Nucleus accumbens (tissue), 56 donors: Measurements from ENCODE around the gene SPPL2C.

ENCODE experiments used
- DNase-seq, 56 donors: peaks; one replicate each; lab custom pipeline; 2025; lab: John Stamatoyannopoulos, UW

Gene SPPL2C, protein sequence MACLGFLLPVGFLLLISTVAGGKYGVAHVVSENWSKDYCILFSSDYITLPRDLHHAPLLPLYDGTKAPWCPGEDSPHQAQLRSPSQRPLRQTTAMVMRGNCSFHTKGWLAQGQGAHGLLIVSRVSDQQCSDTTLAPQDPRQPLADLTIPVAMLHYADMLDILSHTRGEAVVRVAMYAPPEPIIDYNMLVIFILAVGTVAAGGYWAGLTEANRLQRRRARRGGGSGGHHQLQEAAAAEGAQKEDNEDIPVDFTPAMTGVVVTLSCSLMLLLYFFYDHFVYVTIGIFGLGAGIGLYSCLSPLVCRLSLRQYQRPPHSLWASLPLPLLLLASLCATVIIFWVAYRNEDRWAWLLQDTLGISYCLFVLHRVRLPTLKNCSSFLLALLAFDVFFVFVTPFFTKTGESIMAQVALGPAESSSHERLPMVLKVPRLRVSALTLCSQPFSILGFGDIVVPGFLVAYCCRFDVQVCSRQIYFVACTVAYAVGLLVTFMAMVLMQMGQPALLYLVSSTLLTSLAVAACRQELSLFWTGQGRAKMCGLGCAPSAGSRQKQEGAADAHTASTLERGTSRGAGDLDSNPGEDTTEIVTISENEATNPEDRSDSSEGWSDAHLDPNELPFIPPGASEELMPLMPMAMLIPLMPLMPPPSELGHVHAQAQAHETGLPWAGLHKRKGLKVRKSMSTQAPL

DNA sequence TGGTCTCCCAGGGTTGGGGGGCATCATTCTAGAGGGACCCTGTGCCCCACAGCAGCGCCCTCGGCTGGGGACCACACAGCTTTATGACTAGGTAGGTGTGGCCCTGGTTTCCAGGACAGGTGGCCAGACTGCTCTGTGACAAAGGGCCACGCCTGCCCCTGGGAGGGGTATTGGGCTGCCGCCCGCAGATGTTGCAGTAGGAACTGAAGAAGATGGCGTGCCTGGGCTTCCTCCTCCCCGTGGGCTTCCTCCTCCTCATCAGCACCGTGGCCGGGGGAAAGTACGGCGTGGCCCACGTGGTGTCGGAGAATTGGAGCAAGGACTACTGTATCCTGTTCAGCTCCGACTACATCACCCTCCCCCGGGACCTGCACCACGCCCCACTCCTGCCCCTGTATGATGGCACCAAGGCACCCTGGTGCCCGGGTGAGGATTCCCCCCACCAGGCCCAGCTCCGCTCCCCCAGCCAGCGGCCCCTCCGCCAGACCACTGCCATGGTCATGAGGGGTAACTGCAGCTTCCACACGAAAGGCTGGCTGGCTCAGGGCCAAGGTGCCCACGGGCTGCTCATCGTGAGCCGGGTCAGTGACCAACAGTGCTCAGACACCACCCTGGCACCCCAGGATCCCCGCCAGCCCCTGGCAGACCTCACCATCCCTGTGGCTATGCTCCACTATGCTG is at the start of gene SPPL2C:
SPPL2C (plus strand) TSS at position 187 of the 681 bp plus-strand sequence; CDS start at position 213, 26 bp downstream.
- no peak for DNase-seq

DNA sequence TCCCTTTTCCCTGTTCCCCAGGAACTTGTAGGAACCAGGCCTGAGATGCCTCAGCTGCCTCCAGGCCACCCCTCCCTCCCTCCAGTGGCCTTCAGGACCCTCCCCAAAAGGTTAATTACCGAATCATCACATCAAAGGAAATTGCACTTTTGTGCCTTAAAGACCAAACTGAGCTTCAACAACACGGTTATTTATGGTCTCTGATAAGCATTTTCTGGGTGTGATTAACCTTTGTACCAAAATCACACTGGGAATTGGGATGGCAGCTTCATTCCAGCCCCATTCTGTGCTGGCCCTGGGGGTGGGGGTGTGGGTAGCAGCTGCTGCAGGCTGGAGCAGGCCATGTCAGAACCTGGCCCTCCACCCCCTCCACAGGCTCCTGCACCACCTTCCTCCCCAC is 43.9 kb upstream of the SPPL2C start:
- no peak for DNase-seq

DNA sequence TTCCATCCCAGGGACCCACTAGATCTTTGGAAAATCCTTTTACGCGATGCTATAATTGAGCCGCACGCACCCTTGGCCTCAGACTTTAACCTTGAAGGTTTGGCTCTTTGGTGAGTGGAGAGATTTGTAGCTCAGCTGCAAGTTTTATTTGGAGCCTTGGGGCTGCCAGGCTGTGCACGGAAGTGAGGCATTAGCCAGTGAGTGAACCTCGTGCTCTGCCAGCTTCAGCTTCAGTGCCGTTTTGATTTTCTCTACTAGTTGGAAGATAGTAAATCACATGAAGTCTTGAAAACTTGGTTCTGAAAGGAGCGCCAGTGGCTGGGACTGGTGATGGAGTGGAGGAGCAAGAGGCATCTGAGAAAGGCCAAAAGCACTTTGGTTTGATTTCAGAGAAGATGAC is 43.3 kb upstream of the SPPL2C start:
- no peak for DNase-seq

DNA sequence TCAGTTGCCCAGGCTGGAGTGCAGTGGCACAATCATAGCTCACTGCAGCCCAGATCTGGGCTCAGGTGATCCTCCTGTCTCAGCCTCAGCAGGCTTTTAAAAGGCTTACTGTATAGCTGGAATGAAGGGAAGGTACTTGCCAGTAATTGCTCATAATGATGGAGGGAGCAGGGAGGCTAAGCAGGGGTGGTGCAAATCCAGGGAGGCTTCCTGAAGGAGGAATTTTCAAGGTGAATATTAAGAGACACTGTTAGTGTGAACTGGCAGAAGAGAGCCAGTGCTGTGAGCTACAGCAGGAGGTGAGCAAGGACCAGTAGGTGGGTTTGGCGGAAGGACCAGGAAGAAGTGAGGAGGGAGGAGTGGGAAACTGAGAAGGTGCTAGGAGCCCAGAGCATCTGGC is 35.8 kb upstream of the SPPL2C start:
- DNase-seq = no peak

DNA sequence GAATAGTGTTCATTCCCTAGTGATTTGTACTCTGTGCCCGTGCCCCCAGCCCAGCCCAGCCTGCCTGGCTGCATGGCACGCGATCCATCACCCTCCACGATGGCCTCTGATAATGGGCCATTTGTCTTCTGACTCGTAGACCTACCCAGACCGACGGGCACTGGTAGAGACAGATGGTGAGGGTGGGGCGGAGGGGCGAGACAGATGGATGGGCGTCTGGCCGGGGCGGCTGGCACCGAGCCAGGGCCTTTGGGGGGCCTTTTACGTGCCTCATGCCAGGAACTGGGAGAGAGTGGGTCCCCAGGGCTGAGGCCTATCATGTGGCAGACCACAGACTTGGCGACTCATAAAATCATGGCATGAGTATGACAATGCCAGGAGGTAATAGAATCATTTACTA is 35.2 kb upstream of the SPPL2C start:
- no peak for DNase-seq

DNA sequence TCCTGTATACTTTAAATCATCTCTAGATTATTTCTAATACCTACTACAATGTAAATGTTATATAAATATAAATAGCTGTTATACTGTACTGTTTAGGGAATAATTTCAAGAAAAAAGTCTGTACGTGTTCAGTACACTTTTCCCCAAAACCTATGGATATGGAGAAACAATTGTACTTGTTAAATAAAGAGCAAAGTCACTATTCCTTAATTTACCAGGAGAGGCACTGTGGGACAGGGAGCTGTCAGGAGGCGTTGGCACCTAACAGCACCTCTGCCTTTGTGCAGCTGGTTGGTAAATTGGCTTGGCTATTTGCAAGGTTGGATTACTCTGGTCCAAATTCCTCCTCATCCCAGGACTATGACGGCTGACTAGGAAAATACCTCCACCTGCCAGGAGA is 32.6 kb upstream of the SPPL2C start:
- DNase-seq = no peak

DNA sequence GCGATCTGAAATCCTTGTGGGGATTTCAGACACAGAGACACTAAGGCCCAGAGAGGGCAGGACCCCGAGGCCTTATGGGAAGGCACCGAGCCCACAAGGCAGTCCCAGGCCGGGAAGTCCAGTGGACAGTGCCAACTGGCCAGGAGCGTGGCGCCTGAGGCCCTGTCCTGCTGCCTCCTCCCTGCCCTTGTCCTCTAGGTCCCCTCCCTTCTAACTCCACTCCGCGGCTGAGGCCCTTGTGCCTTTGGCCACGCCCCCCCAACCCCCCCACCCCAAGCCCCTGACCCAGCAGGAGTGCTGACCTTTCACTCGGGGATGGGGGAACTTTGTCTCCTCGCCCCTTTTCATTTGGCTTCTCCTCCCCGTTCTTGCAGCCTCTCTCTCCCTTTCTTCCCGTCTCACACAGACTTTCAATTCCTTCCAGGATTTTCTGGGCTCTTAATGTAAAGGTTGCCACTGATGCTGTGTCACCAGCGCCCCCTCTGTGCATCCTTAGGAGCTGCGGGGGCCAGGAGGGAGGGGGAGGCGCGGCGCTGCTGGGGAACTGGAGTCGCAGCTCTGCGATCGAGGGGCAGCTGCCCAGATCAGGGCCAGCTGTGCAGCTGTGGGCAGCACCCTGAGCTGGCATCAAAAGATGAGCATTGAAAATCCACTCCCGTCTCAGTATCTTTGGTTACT is 31.5 kb upstream of the SPPL2C start:
- DNase-seq = peak in 38 of 56 donors; percentile 8 to 72 (median 34)

DNA sequence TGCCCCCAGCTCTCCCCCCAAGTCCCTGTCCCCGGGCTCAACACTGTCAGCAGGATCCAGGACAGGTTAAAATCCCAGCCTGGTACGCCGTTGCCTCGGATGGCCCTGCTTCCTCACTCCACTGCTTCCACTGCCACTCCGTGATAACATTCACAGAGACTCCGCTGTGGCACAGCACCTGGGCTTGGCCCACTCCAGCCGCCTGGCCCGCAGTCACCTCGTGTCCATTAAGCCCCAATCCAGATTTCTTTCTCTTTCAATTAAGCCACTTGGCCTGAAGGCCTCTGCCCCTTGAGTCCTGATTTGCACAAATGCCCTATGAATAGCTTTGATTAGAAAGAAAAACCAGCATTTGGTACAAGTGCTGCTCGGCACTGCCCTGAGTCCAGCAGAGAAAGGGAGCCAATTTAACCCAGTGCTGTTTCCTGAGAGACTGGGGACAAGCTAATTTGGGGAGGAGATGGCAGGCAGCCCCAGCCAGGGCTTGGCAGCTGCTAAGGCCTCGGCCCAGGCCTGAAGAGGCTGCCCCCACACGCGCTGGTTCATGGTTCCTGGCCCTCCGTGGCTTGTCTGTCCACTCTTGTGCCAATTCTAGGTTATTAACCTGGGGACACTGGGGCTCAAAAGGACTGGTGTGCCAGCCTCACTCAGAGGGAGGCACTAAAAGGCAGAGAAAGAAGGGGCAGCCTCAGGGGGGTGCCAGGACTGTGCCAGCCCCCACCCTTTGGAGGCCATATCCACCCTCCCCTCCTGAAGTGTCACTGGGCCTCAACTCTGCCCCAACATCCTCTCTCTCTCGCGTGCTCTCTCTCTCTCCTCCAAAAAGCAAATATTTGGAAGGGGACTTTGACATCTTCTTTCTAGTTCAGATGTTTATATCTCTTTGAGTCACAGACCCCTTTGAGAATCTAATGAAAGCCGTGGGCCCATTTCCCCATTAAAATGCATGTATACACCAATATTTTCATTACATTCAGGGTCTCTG is 29.8 kb upstream of the SPPL2C start:
- DNase-seq = peak in 37 of 56 donors; percentile 14 to 71 (median 36)

DNA sequence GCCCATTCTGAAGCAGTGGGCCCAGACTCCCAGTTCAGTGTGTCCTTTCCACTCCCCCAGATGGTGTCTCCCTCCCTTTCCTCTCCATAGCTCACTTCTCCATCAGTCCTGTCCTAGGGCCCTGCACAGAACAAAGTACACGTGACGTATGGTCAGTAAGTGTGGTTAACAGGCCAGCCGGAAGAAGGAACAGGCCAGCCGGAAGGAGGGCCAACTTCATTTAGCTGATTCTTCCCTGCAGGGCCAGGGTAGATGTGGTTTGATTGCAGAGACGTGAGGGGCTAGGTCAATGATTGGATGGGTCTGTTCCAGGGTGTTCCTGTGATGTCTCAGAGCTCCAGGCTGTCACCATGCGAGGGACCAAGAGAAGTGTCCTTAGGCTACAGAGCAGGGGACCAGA is 28.9 kb upstream of the SPPL2C start:
- no peak for DNase-seq

DNA sequence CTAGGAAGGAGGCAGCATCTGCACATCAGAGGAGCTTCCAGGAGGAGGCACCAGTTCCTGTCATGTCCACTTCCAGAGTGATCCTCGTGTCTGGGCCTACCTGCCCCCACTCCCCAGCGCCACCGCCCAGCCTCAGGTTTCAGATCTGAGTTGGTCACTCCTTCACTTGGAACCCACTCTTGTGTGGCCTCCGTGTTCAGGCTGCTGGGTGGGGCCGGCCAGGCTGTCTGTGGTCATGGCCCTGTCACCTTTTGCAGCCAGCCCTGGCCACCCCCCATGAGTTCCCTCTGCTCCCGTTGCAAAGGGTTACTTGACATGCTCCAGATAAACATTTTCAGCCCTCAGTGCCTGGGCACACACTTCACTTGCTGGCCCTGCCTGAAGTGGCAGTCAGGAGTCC is 26.6 kb upstream of the SPPL2C start:
- no peak for DNase-seq

DNA sequence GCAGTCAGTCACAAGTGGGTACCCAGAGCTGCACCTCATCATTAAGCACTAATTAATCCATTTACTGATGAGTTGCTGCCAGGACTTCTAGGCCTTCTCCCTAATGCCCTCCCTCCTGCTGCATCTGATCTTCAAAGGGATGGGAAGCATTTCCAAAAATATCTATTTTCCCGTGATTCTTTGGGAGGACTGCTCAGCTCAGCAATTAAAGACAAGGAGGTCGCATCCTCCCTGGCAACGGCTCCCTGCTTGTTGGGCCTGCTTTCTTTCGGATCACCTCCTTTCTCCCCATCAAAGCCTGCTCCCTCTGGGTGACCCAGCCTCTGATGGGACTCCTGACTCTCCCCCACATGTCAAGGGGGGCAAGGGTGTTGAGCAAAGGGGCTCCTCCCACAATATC is 26.0 kb upstream of the SPPL2C start:
- DNase-seq = peak in 17 of 56 donors; percentile 8 to 58 (median 17)

DNA sequence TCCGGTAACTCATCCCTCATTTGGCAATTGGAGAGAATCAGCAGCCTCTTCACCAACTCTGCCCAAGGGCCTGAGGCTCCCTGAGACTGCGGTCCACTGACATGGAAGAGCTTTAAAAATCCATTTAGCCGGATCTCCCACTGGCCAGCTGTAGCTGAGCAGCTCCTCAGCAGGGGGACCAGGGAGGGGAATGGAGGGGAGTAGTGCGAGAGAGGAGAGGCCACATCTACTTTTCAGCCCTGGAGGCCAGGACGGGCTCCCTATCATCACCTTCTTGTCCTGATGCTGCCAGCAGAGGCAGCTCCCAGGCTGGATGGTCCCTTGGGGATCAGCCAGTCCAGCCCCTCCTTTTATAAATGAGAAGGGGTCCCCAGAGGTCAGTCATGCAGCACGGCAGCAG is 25.0 kb upstream of the SPPL2C start:
- no peak for DNase-seq

DNA sequence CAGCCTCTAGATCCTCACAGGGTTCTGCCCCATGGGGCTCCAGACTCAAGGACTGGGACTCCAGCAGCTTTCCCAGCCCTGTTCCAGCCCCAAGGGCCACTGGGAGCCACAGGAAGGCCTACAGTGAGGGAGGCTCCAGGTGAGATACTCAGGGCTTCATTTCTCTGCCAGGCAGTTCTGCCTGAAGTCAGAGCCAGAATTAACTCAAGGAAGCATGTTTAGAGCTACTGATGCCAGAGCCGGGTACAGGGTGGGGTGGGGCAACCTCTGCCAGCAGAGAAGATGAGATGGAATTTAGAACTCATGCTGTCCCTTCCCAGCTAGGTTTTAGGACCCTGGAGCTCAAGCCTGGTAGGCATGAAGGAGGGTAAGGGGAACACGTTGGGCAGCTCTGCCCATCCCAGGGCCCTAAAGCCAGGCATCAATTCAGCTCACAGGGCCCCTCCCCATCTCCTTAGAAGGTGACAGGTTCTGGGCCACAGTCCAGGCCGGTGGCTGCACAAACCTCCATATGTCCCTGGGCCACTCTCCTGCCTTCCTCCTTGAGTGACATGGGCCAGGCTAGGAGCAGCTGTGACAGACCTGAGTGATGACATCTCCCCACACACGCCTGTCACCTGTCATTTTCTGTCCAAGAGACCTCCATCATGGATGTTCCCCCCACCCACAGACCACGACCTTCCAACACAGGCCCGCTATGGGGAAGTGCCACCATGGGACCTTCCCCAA is 24.5 kb upstream of the SPPL2C start:
- no peak for DNase-seq

DNA sequence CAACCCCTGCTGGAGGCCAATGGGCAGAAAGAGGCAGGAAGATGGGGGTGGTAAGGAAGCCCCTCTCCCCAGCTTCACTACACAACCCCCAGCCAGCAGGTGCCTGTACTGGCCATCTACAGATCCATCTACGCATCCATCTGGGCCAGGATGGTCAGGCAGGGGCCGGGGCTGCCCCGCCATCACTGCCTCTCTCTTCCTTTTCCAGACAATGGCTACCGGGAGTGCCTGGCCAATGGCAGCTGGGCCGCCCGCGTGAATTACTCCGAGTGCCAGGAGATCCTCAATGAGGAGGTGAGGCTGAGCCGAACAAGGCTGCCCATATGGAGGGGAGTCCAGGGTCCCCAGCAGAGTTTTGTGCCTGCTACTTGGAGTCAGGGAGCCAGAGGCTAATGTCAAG is 23.5 kb upstream of the SPPL2C start:
- no peak for DNase-seq

DNA sequence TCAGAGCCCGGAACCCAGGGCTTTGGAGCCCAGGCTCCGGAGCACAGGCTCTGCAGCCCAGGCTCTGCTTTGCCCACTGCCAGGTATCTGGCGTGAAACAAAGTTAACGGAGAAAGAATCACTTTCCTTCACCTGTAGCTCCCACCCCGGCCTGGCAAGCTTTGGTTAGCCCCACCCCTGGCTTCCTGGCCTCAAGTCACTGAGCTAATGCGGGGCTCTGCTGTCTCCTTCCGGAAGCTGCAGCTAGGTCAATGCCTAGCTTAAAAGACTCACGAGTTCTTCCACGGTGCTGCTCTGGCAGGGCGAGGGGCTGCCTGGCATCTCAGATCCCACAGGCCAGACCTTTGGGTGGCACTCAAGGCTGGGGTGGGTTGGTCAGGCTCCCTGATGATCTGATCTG is 21.1 kb upstream of the SPPL2C start:
- DNase-seq = no peak

DNA sequence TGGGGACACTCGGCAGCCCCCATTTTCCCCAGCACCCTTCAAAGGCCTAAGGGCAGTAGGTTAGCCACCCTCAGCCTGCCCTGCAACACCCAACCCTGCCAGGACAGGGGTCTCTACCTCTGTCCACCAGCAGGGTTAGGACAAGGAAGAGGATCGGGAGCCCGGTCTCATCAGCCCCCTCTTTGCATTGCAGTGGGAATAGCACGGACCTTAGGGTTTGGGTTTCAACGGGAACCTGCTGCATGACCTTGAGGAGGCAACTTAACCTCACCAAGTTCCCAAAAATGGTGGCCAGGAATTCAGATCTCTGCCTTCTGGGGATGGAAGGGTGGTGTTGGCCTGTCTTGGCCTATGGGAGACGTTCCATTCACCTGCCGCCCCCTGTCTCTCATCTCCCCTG is 20.2 kb upstream of the SPPL2C start:
- no peak for DNase-seq

DNA sequence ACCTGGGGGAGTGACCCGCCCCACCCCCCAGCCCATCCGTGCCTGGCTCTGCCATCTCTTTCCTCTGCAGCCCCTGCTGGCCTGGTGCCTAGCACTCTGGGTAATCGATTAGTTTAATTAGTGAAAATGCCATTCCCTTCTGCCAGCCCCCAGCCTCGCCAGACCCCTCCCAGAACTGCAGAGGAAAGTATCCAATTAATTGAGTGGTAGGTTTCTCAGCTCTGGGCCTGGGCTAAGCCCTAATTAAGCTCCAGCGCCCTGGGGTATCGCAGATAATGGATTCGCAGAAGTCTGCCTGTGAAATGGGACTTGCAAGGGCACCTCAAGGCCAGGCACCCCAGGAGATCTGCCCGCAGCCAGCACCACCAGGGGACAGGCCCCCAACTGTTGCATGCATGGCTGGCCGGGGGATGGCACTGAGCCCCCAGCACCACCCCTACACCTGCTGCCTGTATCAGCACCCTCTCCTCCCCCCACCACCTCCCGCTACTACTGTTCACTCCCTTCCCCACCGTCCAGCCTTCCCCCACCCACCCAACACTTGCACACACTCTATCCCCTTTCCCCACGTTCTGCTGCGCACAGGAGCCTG is 19.7 kb upstream of the SPPL2C start:
- no peak for DNase-seq

DNA sequence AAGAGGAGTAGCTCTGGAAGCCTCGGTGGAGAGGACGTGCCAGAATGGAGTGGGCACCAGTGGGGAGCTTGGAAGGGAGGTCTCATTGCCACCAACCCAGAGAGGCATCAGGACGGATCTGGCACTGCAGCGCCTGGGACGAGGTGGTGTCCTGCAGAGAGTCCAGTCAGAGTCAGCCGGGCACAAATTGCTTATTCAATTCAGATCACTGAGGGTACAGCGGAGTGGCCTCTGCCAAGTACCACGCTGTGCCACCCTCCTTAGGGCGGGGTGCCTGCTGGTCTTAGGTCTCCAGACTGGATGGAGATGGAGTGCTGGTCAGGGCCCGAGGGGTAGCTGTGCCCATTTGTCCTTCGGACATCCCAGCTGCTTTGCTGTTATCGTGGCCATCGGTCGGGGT is 18.9 kb upstream of the SPPL2C start:
- peak in 38 of 56 donors; percentile 3 to 72 (median 36) for DNase-seq
